ENCODE data around the gene LYL1. TPM values are rescaled to one million over a fixed set of nuclear protein-coding genes. Genes with fewer than 3 reads are reported as not detected.
A peak's percentile ranks its signal among the peaks of the same experiment; 100 is the strongest.
"Not testable (repeated sequence)": the region's sequence is repeated elsewhere in the genome, so short reads cannot be mapped to it uniquely, and the experiment has no call there.

LYL1 gene
- total and polyA plus RNA-seq, 12 donors, result 0.38 to 22.5 (median 9.2) TPM

DNA sequence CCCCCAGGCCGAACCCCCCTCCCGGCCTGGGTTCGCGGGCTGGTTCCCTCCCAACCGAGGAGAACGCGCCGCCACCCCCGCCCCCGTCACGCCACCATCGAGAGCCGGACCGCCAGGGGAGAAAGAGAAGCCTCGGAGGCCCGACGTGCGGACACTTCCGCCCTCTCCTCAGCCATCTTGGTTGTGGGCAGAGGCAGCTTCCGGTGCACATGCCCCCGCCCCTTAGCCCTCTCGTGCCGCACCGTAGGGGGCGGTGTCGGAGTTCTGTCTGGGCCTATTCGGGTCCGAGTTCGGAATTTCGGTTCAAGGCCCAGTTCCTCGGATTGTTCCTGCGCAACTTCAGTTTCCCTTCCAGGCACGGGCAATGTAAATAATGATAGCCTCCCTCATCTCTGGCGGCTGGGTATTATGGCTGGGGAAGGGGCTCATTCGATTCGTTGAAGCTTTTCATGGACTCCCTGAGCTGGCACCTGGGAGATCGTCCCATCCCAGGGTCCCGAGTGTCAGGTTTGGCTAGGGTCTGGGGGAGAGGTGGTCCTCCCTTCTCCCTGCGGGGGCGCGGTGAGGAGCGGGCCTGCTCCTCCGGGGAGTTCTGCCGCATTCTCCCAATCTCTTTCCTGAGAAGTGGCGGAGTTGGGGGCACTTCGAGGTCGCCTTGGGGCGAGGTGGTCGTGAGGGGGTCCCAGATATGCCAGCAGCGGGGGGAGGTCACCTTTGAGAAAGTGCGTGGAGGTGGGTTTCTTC lies 47.7 kb upstream of the LYL1 start, which contains the start of the genes IER2 and STX10:
TSS of gene IER2 (plus strand) at position 225 of the 744 bp plus-strand sequence. CDS start 2,776 bp downstream, outside the sequence.
TSS of gene STX10 (minus strand) at position 189 of the 744 bp plus-strand sequence. CDS start 202 bp downstream, outside the sequence.
- H3K36me3 ChIP-seq (replicated peaks in 1 of 2), result no peaks in the 10 kb centered on the region
- TF ChIP-seq POLR2A (IDR thresholded peaks at IDR 0.05), result peak; percentile 81 to 97
- TF ChIP-seq, protein P1, sequence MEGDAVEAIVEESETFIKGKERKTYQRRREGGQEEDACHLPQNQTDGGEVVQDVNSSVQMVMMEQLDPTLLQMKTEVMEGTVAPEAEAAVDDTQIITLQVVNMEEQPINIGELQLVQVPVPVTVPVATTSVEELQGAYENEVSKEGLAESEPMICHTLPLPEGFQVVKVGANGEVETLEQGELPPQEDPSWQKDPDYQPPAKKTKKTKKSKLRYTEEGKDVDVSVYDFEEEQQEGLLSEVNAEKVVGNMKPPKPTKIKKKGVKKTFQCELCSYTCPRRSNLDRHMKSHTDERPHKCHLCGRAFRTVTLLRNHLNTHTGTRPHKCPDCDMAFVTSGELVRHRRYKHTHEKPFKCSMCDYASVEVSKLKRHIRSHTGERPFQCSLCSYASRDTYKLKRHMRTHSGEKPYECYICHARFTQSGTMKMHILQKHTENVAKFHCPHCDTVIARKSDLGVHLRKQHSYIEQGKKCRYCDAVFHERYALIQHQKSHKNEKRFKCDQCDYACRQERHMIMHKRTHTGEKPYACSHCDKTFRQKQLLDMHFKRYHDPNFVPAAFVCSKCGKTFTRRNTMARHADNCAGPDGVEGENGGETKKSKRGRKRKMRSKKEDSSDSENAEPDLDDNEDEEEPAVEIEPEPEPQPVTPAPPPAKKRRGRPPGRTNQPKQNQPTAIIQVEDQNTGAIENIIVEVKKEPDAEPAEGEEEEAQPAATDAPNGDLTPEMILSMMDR (IDR thresholded peaks at IDR 0.05), result peak; percentile 36 to 67 (median 54)
- WGBS, 4 donors, result 0 to 1% (median 0%) methylated on average over 8 to 50 of the region's 51 CpGs
- H3K4me1 ChIP-seq (replicated peaks in 1 of 2), result peaks cover 16 to 27% of the 10 kb centered on the region in 2 donors
- H3K4me3 ChIP-seq, result peak within 1 kb of the TSS; percentile 44 to 88 (median 70)
- H3K27ac ChIP-seq, result peak within 1 kb of the TSS; percentile 97 to 100 (median 98)
- peak; percentile 96 to 98 (median 97) for DNase-seq
- no peaks in the 10 kb centered on the region for H3K9me3 ChIP-seq (replicated peaks in 1 of 3)
- intact Hi-C loops (cut with DNase I), result no loop called here
- H3K27me3 ChIP-seq, result no peaks in the 10 kb centered on the region

DNA sequence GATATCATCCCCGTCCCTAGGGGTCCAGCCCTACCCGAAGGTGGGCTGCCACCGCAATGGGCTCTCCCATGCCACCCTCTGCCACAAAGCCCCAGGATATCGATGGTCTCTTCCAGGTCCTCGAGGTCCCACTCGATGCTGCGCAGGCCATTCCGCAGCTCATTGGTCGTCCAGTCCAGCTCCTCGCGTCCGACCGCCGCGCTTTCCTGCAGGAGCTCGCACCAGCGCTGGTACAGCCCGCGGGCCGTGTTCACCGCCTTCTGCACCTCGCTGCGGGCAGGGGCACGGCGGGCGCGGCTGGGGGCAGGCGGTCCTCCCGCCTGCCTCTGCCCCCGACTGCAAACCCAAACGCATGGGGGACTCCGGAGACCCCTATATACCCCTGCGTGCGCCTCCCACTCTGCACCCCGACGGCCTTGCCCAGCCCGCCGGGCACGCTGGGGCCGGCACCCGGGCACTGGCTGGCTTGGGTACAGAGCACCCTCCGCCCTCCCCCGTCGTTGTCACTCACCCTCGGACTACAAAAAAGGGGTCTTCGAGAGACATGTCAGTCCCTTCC lies 47.0 kb upstream of the LYL1 start:
- WGBS, 4 donors, result 0 to 1% (median 0%) methylated on average over 2 to 46 of the region's 46 CpGs
- Histone ChIP-seq H3K36me3 (replicated peaks in 1 of 2) (peaks cover 0 to 3% of the 10 kb centered on the region in 2 donors), H3K27ac (peak overlapping the region; percentile 97 to 100 (median 98)), H3K27me3 (no peaks in the 10 kb centered on the region), H3K4me1 (replicated peaks in 1 of 2) (peaks cover 11 to 20% of the 10 kb centered on the region in 2 donors), H3K4me3 (peak overlapping the region; percentile 44 to 88 (median 70)), H3K9me3 (replicated peaks in 1 of 3) (no peaks in the 10 kb centered on the region)
- TF ChIP-seq POLR2A (IDR thresholded peaks at IDR 0.05), result no peak
- TF ChIP-seq, protein P1 (IDR thresholded peaks at IDR 0.05), result peak in 1 of 6 experiments; percentile 1
- intact Hi-C loops (cut with DNase I), result no loop called here
- DNase-seq, result peak; percentile 64 to 81 (median 78)

DNA sequence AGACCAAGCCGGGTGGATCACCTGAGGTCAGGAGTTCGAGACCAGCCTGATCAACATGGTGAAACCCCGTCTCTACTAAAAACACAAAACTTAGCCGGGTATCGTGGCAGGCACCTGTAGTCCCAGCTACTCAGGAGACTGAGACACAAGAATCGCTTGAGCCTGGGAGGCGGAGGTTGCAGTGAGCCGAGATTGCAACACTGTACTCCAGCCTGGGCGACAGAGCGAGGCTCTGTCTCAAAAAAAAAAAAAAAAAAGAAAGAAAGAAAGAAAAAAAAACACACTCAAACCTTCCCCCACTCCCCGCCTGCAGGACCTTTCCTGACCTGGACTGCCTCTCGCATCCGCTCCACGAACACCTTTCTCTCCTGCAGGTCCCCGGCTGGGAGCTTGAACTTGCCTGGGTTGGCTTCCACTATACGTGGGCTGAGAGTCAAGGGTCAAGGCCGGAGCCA lies 46.5 kb upstream of the LYL1 start:
- Histone ChIP-seq H3K4me1 (replicated peaks in 1 of 2) (peaks cover 11 to 18% of the 10 kb centered on the region in 2 donors), H3K27ac (peak overlapping the region in 3 of 5 donors; percentile 97 to 99 (median 98)), H3K4me3 (peak overlapping the region in 3 of 4 donors; percentile 64 to 88 (median 77))
- 33 to 47% (median 36%) methylated on average over 15 to 17 of the region's 17 CpGs for WGBS, 4 donors
- H3K36me3 ChIP-seq (replicated peaks in 1 of 2); H3K27me3 ChIP-seq; H3K9me3 ChIP-seq (replicated peaks in 1 of 3); intact Hi-C loops (cut with DNase I): not testable (repeated sequence)
- peak in 1 of 7 donors; percentile 51 for DNase-seq

DNA sequence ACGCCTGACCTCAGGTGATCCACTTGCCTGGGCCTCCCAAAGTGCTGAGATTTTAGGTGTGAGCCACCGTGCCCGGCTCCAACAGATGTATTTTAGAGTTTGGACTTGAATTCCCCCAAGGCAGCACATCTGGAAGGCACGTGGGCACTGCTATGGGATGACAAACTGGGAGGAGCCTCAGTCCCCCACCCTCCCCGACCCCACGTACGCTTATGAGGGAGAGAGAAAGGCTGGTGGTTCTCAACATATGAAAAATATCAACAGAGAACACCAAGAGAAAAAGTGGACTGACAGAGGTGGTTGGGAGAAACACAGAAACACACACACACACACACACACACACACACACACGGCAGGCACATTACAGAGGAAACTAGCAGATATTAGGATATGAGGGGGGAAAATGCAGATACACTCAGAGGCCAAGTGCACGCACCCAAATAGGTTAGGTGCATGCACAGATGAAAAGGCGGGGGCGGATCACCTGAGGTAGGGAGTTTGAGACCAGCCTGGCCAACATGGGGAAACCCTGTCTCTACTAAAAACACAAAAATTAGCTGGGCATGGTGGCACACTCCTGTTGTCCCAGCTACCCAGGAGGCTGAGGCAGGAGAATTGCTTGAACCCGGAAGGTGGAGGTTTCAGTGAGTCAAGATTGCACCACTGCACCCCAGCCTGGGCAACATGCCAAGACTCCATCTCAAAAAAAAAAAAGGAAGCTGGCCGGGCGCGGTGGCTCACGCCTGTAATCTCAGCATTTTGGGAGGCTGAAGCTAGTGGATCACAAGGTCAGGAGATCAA lies 44.3 kb upstream of the LYL1 start:
- TF ChIP-seq, protein P1 (IDR thresholded peaks at IDR 0.05), result no peak
- TF ChIP-seq POLR2A (IDR thresholded peaks at IDR 0.05), result no peak
- peak in 4 of 7 donors; percentile 33 to 63 (median 50) for DNase-seq
- H3K9me3 ChIP-seq (replicated peaks in 1 of 3), result no peaks in the 10 kb centered on the region
- H3K4me3 ChIP-seq, result no peak overlapping the region
- intact Hi-C loops (cut with DNase I), result no loop called here
- peaks cover 11 to 18% of the 10 kb centered on the region in 2 donors for H3K4me1 ChIP-seq (replicated peaks in 1 of 2)
- 57 to 78% (median 63%) methylated on average over 12 to 16 of the region's 16 CpGs for WGBS, 4 donors
- H3K36me3 ChIP-seq (replicated peaks in 1 of 2), result peaks cover 0 to 14% of the 10 kb centered on the region in 2 donors
- H3K27ac ChIP-seq, result peak overlapping the region in 1 of 5 donors; percentile 68
- H3K27me3 ChIP-seq, result no peaks in the 10 kb centered on the region

Measured in adrenal gland (tissue), 12 donors.